ENCODE results near the gene FBN1.

Gene FBN1

GRCh38 chr15:48419896-48420295, 225.6 kb downstream of the FBN1 start:
- no peak for DNase-seq

GRCh38 chr15:48418343-48418742, 227.2 kb downstream of the FBN1 start:
- no peak for DNase-seq

- no peak for DNase-seq
These were observed 229.2 kb downstream of the FBN1 start for GRCh38 chr15:48416301-48416700.

GRCh38 chr15:48415036-48415886, 230.2 kb downstream of the FBN1 start:
- DNase-seq: no peak

- DNase-seq: no peak
These were observed 231.5 kb downstream of the FBN1 start for GRCh38 chr15:48414015-48414414.

- no peak for DNase-seq
These were observed 232.2 kb downstream of the FBN1 start for GRCh38 chr15:48413304-48413703.

GRCh38 chr15:48411971-48412591, 233.4 kb downstream of the FBN1 start:
- no peak for DNase-seq

- no peak for DNase-seq
These were observed 235.9 kb downstream of the FBN1 start for GRCh38 chr15:48409623-48410022.

- DNase-seq: no peak
These were observed 237.2 kb downstream of the FBN1 start for GRCh38 chr15:48408327-48408726.

GRCh38 chr15:48407646-48408045, 237.9 kb downstream of the FBN1 start:
- DNase-seq: no peak

- no peak for DNase-seq
These were observed 238.6 kb downstream of the FBN1 start for GRCh38 chr15:48406911-48407310.

- no peak for DNase-seq
These were observed 239.1 kb downstream of the FBN1 start for GRCh38 chr15:48406266-48406891.

GRCh38 chr15:48402427-48403177, 242.9 kb downstream of the FBN1 start:
- no peak for DNase-seq

- DNase-seq: no peak
These were observed 245.4 kb downstream of the FBN1 start for GRCh38 chr15:48400086-48400485.

GRCh38 chr15:48397841-48398240, 247.7 kb downstream of the FBN1 start:
- no peak for DNase-seq

GRCh38 chr15:48396020-48396419, 249.5 kb downstream of the FBN1 start:
- no peak for DNase-seq

- DNase-seq: no peak
These were observed 249.9 kb downstream of the FBN1 start for GRCh38 chr15:48395521-48396011.

- no peak for DNase-seq
These were observed 250.5 kb downstream of the FBN1 start for GRCh38 chr15:48394970-48395369.

- DNase-seq: no peak
These were observed 251.6 kb downstream of the FBN1 start for GRCh38 chr15:48393645-48394506.

- DNase-seq: no peak
These were observed 253.2 kb downstream of the FBN1 start for GRCh38 chr15:48392356-48392755.

- no peak for DNase-seq
These were observed 253.6 kb downstream of the FBN1 start for GRCh38 chr15:48391950-48392349.

GRCh38 chr15:48389691-48390143, 255.8 kb downstream of the FBN1 start:
- DNase-seq: no peak

Data from NCI-H510A treated with DMSO at 0.1 percent for 48 hours (cell line).